GM12878 (cell line): ENCODE results near the gene CDYL. TPM values are rescaled to one million over a fixed set of nuclear protein-coding genes. Genes with fewer than 3 reads are reported as not detected.

Experiments
- ATAC-seq: fragments of 200-7000 bp; cut with Tn5 transposase; 3 replicates; pipeline ENCODE4 v1.9.1; 2020; ENCODE audit warnings: mild to moderate bottlenecking, moderate library complexity
- BruUV-seq: library from RNA; stranded (reverse); fragments of 400-500 nt; replicated peaks from 2 replicates; lab custom pipeline; 2021; lab: Mats Ljungman, UMichigan
- CTCF ChIA-PET: fragments of 300-600 bp; sonication (Branson Sonifier 250); formaldehyde crosslinking; extraction: SDS; loops from one replicate; lab custom pipeline; 2021; ENCODE audit warnings: inconsistent platforms; lab: Yijun Ruan, JAX
- POLR2A ChIA-PET: fragments of 350-600 bp; formaldehyde crosslinking; extraction: SDS; loops from one replicate; lab custom pipeline; 2021; ENCODE audit warnings: inconsistent platforms; lab: Charles Lee
- RAD21 ChIA-PET: fragments of 300-600 bp; sonication (Branson Sonifier 250); formaldehyde crosslinking; loops from one replicate; lab custom pipeline; 2023; ENCODE audit warnings: antibody characterized with exemption; ENCODE audit not compliant: unreplicated experiment; lab: Charles Lee
- SMC1A ChIA-PET: fragments of 300-600 bp; sonication (Branson Sonifier 250); formaldehyde crosslinking; loops from one replicate; lab custom pipeline; 2023; ENCODE audit not compliant: unreplicated experiment, uncharacterized antibody; lab: Charles Lee
- DNase-seq: peaks from one replicate; pipeline ENCODE4 v3.0.0-alpha.2; 2011; ENCODE audit warnings: low read depth, low spot score
- FAIRE-seq: peaks from 3 replicates; lab custom pipeline; 2011; peaks lifted over from hg19 to GRCh38; lab: Jason Lieb, UNC
- H2AFZ ChIP-seq: 2 replicates; pipeline ENCODE4 v1.6.0; 2011; ENCODE audit warnings: low read depth, low read length, control low read depth; ENCODE audit not compliant: control insufficient read depth
- H3K27ac ChIP-seq: 2 replicates; pipeline ENCODE4 v1.5.1; 2011; ENCODE audit warnings: control low read depth; ENCODE audit not compliant: control insufficient read depth, insufficient read depth
- H3K27me3 ChIP-seq, 2 experiments: replicated peaks in 1 of 2; 2 replicates each; pipeline versions ENCODE4 v1.6.0 to v1.6.1; 2011; ENCODE audit warnings: low read length in 1 of 2; ENCODE audit not compliant: control insufficient read depth in 2 of 2, insufficient read depth in 2 of 2
- H3K36me3 ChIP-seq, 2 experiments: 2 replicates each; pipeline ENCODE4 v1.5.1; 2011; ENCODE audit warnings: low read length in 1 of 2; ENCODE audit not compliant: control insufficient read depth in 2 of 2, insufficient read depth in 2 of 2
- H3K4me1 ChIP-seq: 2 replicates; pipeline ENCODE4 v1.6.1; 2011; ENCODE audit warnings: mild to moderate bottlenecking, low read length, moderate library complexity, mixed read lengths; ENCODE audit not compliant: control insufficient read depth, insufficient read depth
- H3K4me2 ChIP-seq: 2 replicates; pipeline ENCODE4 v1.6.0; 2011; ENCODE audit warnings: control low read depth; ENCODE audit not compliant: control insufficient read depth, insufficient read depth
- H3K4me3 ChIP-seq: fragments of 200-600 bp; sonication (generic); 2 replicates; pipeline ENCODE4 v1.5.1; 2016
- H3K79me2 ChIP-seq: 2 replicates; pipeline ENCODE4 v1.6.0; 2011; ENCODE audit warnings: low read length; ENCODE audit not compliant: control insufficient read depth, insufficient read depth
- H3K9ac ChIP-seq: 2 replicates; pipeline ENCODE4 v1.8.0; 2011; ENCODE audit warnings: low read length, control low read depth, mixed read lengths; ENCODE audit not compliant: control insufficient read depth, insufficient read depth
- H3K9me3 ChIP-seq: replicated peaks from 3 replicates; pipeline ENCODE4 v1.5.1; 2011; ENCODE audit warnings: mild to moderate bottlenecking, low read length; ENCODE audit not compliant: control insufficient read depth, insufficient read depth
- H4K20me1 ChIP-seq: 2 replicates; pipeline ENCODE4 v1.6.0; 2011; ENCODE audit not compliant: control insufficient read depth, insufficient read depth
- BHLHE40 ChIP-seq, 2 experiments: fragments of 450-650 bp in 1 of 2; IDR thresholded peaks; 2 replicates each; pipeline ENCODE4 v1.6.1; 2011 to 2017; ENCODE audit warnings: low read depth in 2 of 2, borderline replicate concordance in 1 of 2, improper control_type of control experiment in 1 of 2, low read length in 1 of 2, mild to moderate bottlenecking in 1 of 2
- CBFB ChIP-seq: IDR thresholded peaks from 2 replicates; pipeline ENCODE4 v1.6.1; 2016; ENCODE audit warnings: antibody characterized with exemption, low read depth
- CHD1 ChIP-seq: IDR thresholded peaks from 2 replicates; pipeline ENCODE4 v1.6.1; 2012; ENCODE audit warnings: low read depth, low read length, improper control_type of control experiment
- CREM ChIP-seq: IDR thresholded peaks from 2 replicates; pipeline ENCODE4 v1.6.1; 2014; ENCODE audit warnings: antibody characterized with exemption, low read depth
- EED ChIP-seq: sonication (generic); IDR thresholded peaks from 2 replicates; pipeline ENCODE4 v1.6.1; 2016; ENCODE audit warnings: antibody characterized with exemption, low read depth
- ETV6 ChIP-seq, 2 experiments: fragments of 450-650 bp in 1 of 2; IDR thresholded peaks in 1 of 2; conservative IDR thresholded peaks in 1 of 2; 2 replicates each; pipeline ENCODE4 v1.6.1; 2014; ENCODE audit warnings: antibody characterized with exemption in 1 of 2, borderline replicate concordance in 1 of 2, low read depth in 1 of 2, mild to moderate bottlenecking in 1 of 2, moderate library complexity in 1 of 2
- GABPA ChIP-seq: IDR thresholded peaks from 2 replicates; pipeline ENCODE4 v1.6.1; 2014; ENCODE audit warnings: antibody characterized with exemption, low read depth, mild to moderate bottlenecking, inconsistent platforms
- JUNB ChIP-seq: IDR thresholded peaks from 2 replicates; pipeline ENCODE4 v1.6.1; 2016; ENCODE audit warnings: antibody characterized with exemption, mild to moderate bottlenecking
- LARP7 ChIP-seq: fragments of 450-650 bp; IDR thresholded peaks from 2 replicates; pipeline ENCODE4 v1.6.1; 2017; ENCODE audit warnings: mild to moderate bottlenecking
- MEF2A ChIP-seq: IDR thresholded peaks from 2 replicates; pipeline ENCODE4 v1.6.1; 2011; ENCODE audit warnings: low read depth, mild to moderate bottlenecking, low read length, moderate library complexity; ENCODE audit not compliant: insufficient read depth
- NFIC ChIP-seq: IDR thresholded peaks from 2 replicates; pipeline ENCODE4 v1.6.1; 2012; ENCODE audit warnings: low read depth, mild to moderate bottlenecking, inconsistent platforms, low read length, moderate library complexity
- PML ChIP-seq: IDR thresholded peaks from 2 replicates; pipeline ENCODE4 v1.6.1; 2012; ENCODE audit warnings: low read length, inconsistent platforms
- RUNX3 ChIP-seq: IDR thresholded peaks from 2 replicates; pipeline ENCODE4 v1.6.1; 2012; ENCODE audit warnings: low read length, inconsistent platforms
- ZZZ3 ChIP-seq: IDR thresholded peaks from 2 replicates; pipeline ENCODE4 v1.6.1; 2011; ENCODE audit warnings: low read depth; ENCODE audit not compliant: control insufficient read depth, insufficient read length
- WGBS: methylation state at CpG from one replicate; pipeline ENCODE4 v1.1.6; 2016; ENCODE audit warnings: low lambda C conversion rate; ENCODE audit not compliant: insufficient replicate concordance, insufficient coverage; ENCODE audit errors: missing lambda C conversion rate; 5-methylcytosine and 5-hydroxymethylcytosine counted together
- in situ Hi-C: fragments of 300-500 bp; cut with MboI; formaldehyde crosslinking; loops from 9 replicates; pipeline ENCODE4 v1.14.3; 2018; ENCODE audit warnings: mixed read lengths
- intact Hi-C: fragments of 100-400 bp; cut with micrococcal nuclease; formaldehyde crosslinking; loops from one replicate; pipeline ENCODE4 v1.14.2; 2022; ENCODE audit not compliant: unreplicated experiment
- polyA plus RNA-seq, 11 experiments: library from polyadenylated mRNA; depleted of rRNA in 4 of 11; unstranded in 6 of 11; stranded (reverse) in 5 of 11; fragments of >200 nt; fragmentation: Nextera tagmentation in 4 of 11; fragmentation: Illumina TruSeq in 1 of 11; extraction: Ambion mirVana in 4 of 11; extraction: Trizol in 1 of 11; gene quantifications; 1 replicate in 1 of 11; 2 replicates in 10 of 11; pipeline versions ENCODE4 v1.2.1 to v1.2.3, GENCODE V29; 2011 to 2016; ENCODE audit warnings: inconsistent platforms in 2 of 11, missing spikeins in 2 of 11, low read depth in 1 of 11
- total RNA-seq, 4 experiments: library from RNA; depleted of rRNA in 3 of 4; stranded (reverse); fragments of >200 nt in 3 of 4; fragmentation: Illumina TruSeq in 1 of 4; extraction: Trizol in 1 of 4; gene quantifications; 2 replicates each; pipeline versions ENCODE4 v1.2.1 to v1.2.3, GENCODE V29; 2013 to 2021
- TF ChIP-seq, protein P1 (sequence below): IDR thresholded peaks from 2 replicates; pipeline ENCODE4 v1.6.1; 2011; ENCODE audit warnings: borderline replicate concordance, low read depth, mild to moderate bottlenecking, moderate library complexity, low read length; ENCODE audit not compliant: insufficient read depth, poor library complexity, severe bottlenecking

Gene CDYL
- total and polyA plus RNA-seq, 10 of the 15 experiments (the other 5 are each of a cell fraction or from before 2014, with no cell fraction given): 9.3 to 61.2 (median 28.5) TPM

GRCh38 chr6:4907602-4908001, 131.4 kb downstream of the CDYL start:
- DNase-seq (no peak), ATAC-seq (peak; percentile 73), FAIRE-seq (peak; percentile 62)
- ChIA-PET CTCF (interaction anchor here (0.6 to 3.6 kb wide), 14 partner anchors 9 to 395 kb away, joined by 3 to 12 read pairs (median 4); no protein-coding TSS in a partner anchor), SMC1A (interaction anchor here (0.8 to 3.2 kb wide), 21 partner anchors 10 to 775 kb away, joined by 3 to 21 read pairs (median 4); no protein-coding TSS in a partner anchor), RAD21 (interaction anchor here (0.9 to 3.1 kb wide), 9 partner anchors 10 to 131 kb away, joined by 3 to 14 read pairs (median 5); partner anchors contain the start of gene CDYL), POLR2A (interaction anchor here (0.8 to 1.2 kb wide), 3 partner anchors 10 to 106 kb away, joined by 3 read pairs; no protein-coding TSS in a partner anchor)
- Histone ChIP-seq H3K27ac (peak overlapping the region; percentile 82), H3K9ac (peak overlapping the region; percentile 49), H4K20me1 (no peaks in the 10 kb centered on the region), H3K4me2 (peak overlapping the region; percentile 83), H3K27me3 (no peaks in the 10 kb centered on the region), H3K4me3 (peak overlapping the region; percentile 32; the same call in 1 of the 2 replicates), H2AFZ (no peak overlapping the region), H3K4me1 (peaks cover 40% of the 10 kb centered on the region), H3K36me3 (peaks cover 6 to 12% of the 10 kb centered on the region in 2 experiments), H3K79me2 (peaks cover 44% of the 10 kb centered on the region), H3K9me3 (no peaks in the 10 kb centered on the region)
- BruUV-seq: no TSS peak
- in situ Hi-C loops (no loop called here), intact Hi-C loops (no loop called here)
- TF ChIP-seq MEF2A: 0 out of 2 replicates have a peak, but pooled peaks have one; percentile 32
- TF ChIP-seq LARP7: no peak
- TF ChIP-seq PML: no peak
- TF ChIP-seq NFIC: peak; percentile 48; the same call in 1 of the 2 replicates
- TF ChIP-seq EED: 0 out of 2 replicates have a peak, but pooled peaks have one; percentile 31
- no peak for TF ChIP-seq BHLHE40 (IDR thresholded peaks at IDR 0.05; ENCODE audit: borderline replicate concordance in 1 of 2, low read depth in 2 of 2, low read length in 1 of 2)
- 0 out of 2 replicates have a peak, but pooled peaks have one; percentile 31 for TF ChIP-seq CBFB
- TF ChIP-seq CREM: peak; percentile 10; the same call in 1 of the 2 replicates
- TF ChIP-seq GABPA: 0 out of 2 replicates have a peak, but pooled peaks have one; percentile 28
- peak; percentile 61 for TF ChIP-seq JUNB
- TF ChIP-seq, protein P1, sequence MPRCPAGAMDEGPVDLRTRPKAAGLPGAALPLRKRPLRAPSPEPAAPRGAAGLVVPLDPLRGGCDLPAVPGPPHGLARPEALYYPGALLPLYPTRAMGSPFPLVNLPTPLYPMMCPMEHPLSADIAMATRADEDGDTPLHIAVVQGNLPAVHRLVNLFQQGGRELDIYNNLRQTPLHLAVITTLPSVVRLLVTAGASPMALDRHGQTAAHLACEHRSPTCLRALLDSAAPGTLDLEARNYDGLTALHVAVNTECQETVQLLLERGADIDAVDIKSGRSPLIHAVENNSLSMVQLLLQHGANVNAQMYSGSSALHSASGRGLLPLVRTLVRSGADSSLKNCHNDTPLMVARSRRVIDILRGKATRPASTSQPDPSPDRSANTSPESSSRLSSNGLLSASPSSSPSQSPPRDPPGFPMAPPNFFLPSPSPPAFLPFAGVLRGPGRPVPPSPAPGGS: no peak
- TF ChIP-seq RUNX3: peak; percentile 86
- no peak for TF ChIP-seq ZZZ3
- no peak for TF ChIP-seq CHD1
- TF ChIP-seq ETV6 (conservative IDR thresholded peaks at IDR 0.05 in 1 of 2, IDR thresholded peaks at IDR 0.05 in 1 of 2; ENCODE audit: borderline replicate concordance in 1 of 2, low read depth in 1 of 2): 0 out of 4 replicates have a peak, but pooled peaks of 1 of the 2 experiments have one; percentile 10
- 10% methylated on average over 6 of the region's 6 CpGs for WGBS
